Karpas-422 (cell line): ENCODE results near the gene SNX1. TPM values are rescaled to one million over a fixed set of nuclear protein-coding genes. Genes with fewer than 3 reads are reported as not detected.
"Not testable (repeated sequence)": the region's sequence is repeated elsewhere in the genome, so short reads cannot be mapped to it uniquely, and the experiment has no call there.

Experiments used
- DNase-seq: peaks from one replicate; pipeline ENCODE4 v3.0.0-alpha.2; 2015
- H2AFZ ChIP-seq: fragments of 200-600 bp; sonication (generic); 2 replicates; pipeline ENCODE4 v1.6.1; 2014; ENCODE audit warnings: antibody characterized with exemption, low read length, mixed read lengths
- H3K27ac ChIP-seq: fragments of 200-600 bp; sonication (generic); 2 replicates; pipeline ENCODE4 v1.5.1; 2014; ENCODE audit warnings: mild to moderate bottlenecking, low read length, moderate library complexity
- H3K27me3 ChIP-seq: fragments of 200-600 bp; sonication (generic); 2 replicates; pipeline ENCODE4 v1.6.1; 2014; ENCODE audit warnings: low read length, mixed read lengths
- H3K36me3 ChIP-seq: fragments of 200-600 bp; sonication (generic); 2 replicates; pipeline ENCODE4 v1.6.1; 2014; ENCODE audit warnings: low read length, mixed read lengths; ENCODE audit not compliant: insufficient read depth
- H3K4me1 ChIP-seq: fragments of 200-600 bp; sonication (generic); 2 replicates; pipeline ENCODE4 v1.6.1; 2014; ENCODE audit warnings: mild to moderate bottlenecking, low read length, mixed read lengths
- H3K4me2 ChIP-seq: fragments of 200-600 bp; sonication (generic); 2 replicates; pipeline ENCODE4 v1.6.1; 2014; ENCODE audit warnings: low read length, low read depth, mild to moderate bottlenecking; ENCODE audit not compliant: poor library complexity, severe bottlenecking
- H3K4me3 ChIP-seq: fragments of 200-600 bp; sonication (generic); 2 replicates; pipeline ENCODE4 v1.5.1; 2014; ENCODE audit warnings: mild to moderate bottlenecking, antibody characterized with exemption, low read length, mixed read lengths
- H3K79me2 ChIP-seq: fragments of 200-600 bp; sonication (generic); 2 replicates; pipeline ENCODE4 v1.6.1; 2014; ENCODE audit warnings: mild to moderate bottlenecking, low read length, mixed read lengths
- H3K9ac ChIP-seq: fragments of 200-600 bp; sonication (generic); 2 replicates; pipeline ENCODE4 v1.6.0; 2014; ENCODE audit warnings: low read length
- H3K9me2 ChIP-seq: fragments of 200-600 bp; sonication (generic), shearing (Covaris generic); replicated peaks from 2 replicates; pipeline ENCODE4 v1.6.0; 2014; ENCODE audit warnings: mild to moderate bottlenecking, low read length, moderate library complexity; ENCODE audit not compliant: insufficient read depth
- H3K9me3 ChIP-seq: fragments of 300-700, 200-600 bp; sonication (generic); 2 replicates; pipeline ENCODE4 v1.6.1; 2014; ENCODE audit warnings: low read length, mixed read lengths
- H4K20me1 ChIP-seq: fragments of 200-600 bp; sonication (generic); 2 replicates; pipeline ENCODE4 v1.6.1; 2014; ENCODE audit warnings: mild to moderate bottlenecking, antibody characterized with exemption, low read length, low read depth; ENCODE audit not compliant: insufficient read depth
- total RNA-seq: library from RNA; depleted of rRNA; stranded (reverse); fragments of >200 nt; shearing (Covaris generic); gene quantifications from 2 replicates; pipeline ENCODE4 v1.2.3, GENCODE V29; 2014; ENCODE audit warnings: low replicate concordance

Gene SNX1
- total RNA-seq, 1 experiment from 2014 or later: 52.0 TPM

GRCh38 chr15:64070965-64071851 is 24.6 kb upstream of the SNX1 start:
- no peak overlapping the region for H3K9ac ChIP-seq
- no peak overlapping the region for H2AFZ ChIP-seq
- no peak overlapping the region for H3K4me3 ChIP-seq
- no peak overlapping the region for H3K4me2 ChIP-seq
- H4K20me1 ChIP-seq: no peaks in the 10 kb centered on the region
- H3K4me1 ChIP-seq: peaks cover 7% of the 10 kb centered on the region
- H3K27me3 ChIP-seq: no peaks in the 10 kb centered on the region
- no peak for DNase-seq
- H3K79me2 ChIP-seq: peaks cover 5% of the 10 kb centered on the region
- no peak overlapping the region for H3K27ac ChIP-seq
- no peaks in the 10 kb centered on the region for H3K9me2 ChIP-seq
- H3K9me3 ChIP-seq: no peaks in the 10 kb centered on the region
- H3K36me3 ChIP-seq: peaks cover 27% of the 10 kb centered on the region

- DNase-seq: no peak
These were observed 23.6 kb upstream of the SNX1 start for GRCh38 chr15:64071931-64072765.

GRCh38 chr15:64072812-64073211 is 23.0 kb upstream of the SNX1 start:
- Histone ChIP-seq H3K27ac (no peak overlapping the region), H3K36me3 (peaks cover 27% of the 10 kb centered on the region)
- DNase-seq: no peak

More at GRCh38 chr15:64071931-64072765, 23.6 kb upstream of the SNX1 start:
- Histone ChIP-seq H3K79me2 (peaks cover 8% of the 10 kb centered on the region), H3K36me3 (peaks cover 27% of the 10 kb centered on the region), H3K9me3 (no peaks in the 10 kb centered on the region), H3K27me3 (no peaks in the 10 kb centered on the region), H2AFZ (no peak overlapping the region), H3K4me2 (no peak overlapping the region), H4K20me1 (no peaks in the 10 kb centered on the region), H3K27ac (no peak overlapping the region), H3K4me1 (peaks cover 7% of the 10 kb centered on the region), H3K9ac (no peak overlapping the region), H3K4me3 (no peak overlapping the region), H3K9me2 (no peaks in the 10 kb centered on the region)

GRCh38 chr15:64073496-64073895 is 22.3 kb upstream of the SNX1 start:
- DNase-seq, H4K20me1 ChIP-seq, H3K27me3 ChIP-seq, H3K4me3 ChIP-seq, H3K9ac ChIP-seq, H3K9me3 ChIP-seq, H2AFZ ChIP-seq, H3K27ac ChIP-seq, H3K4me1 ChIP-seq, H3K4me2 ChIP-seq, H3K9me2 ChIP-seq: not testable (repeated sequence)
- Histone ChIP-seq H3K36me3 (peaks cover 27% of the 10 kb centered on the region), H3K79me2 (peaks cover 22% of the 10 kb centered on the region)

More at GRCh38 chr15:64072812-64073211, 23.0 kb upstream of the SNX1 start:
- no peaks in the 10 kb centered on the region for H3K9me3 ChIP-seq
- no peak overlapping the region for H3K9ac ChIP-seq
- H3K79me2 ChIP-seq: peaks cover 15% of the 10 kb centered on the region
- peaks cover 5% of the 10 kb centered on the region for H3K4me1 ChIP-seq
- no peaks in the 10 kb centered on the region for H3K27me3 ChIP-seq
- H3K4me3 ChIP-seq: no peak overlapping the region
- H3K4me2 ChIP-seq: no peak overlapping the region
- no peaks in the 10 kb centered on the region for H3K9me2 ChIP-seq
- no peak overlapping the region for H2AFZ ChIP-seq
- H4K20me1 ChIP-seq: no peaks in the 10 kb centered on the region

GRCh38 chr15:64082757-64083156 is 13.0 kb upstream of the SNX1 start:
- no peaks in the 10 kb centered on the region for H3K27me3 ChIP-seq
- H3K4me1 ChIP-seq: no peaks in the 10 kb centered on the region
- H3K79me2 ChIP-seq: peaks cover 45% of the 10 kb centered on the region
- H3K36me3 ChIP-seq: peaks cover 21% of the 10 kb centered on the region
- H3K4me3 ChIP-seq: no peak overlapping the region
- H3K9ac ChIP-seq: no peak overlapping the region
- no peak for DNase-seq
- no peak overlapping the region for H2AFZ ChIP-seq
- no peaks in the 10 kb centered on the region for H3K9me2 ChIP-seq
- H4K20me1 ChIP-seq: no peaks in the 10 kb centered on the region
- no peaks in the 10 kb centered on the region for H3K9me3 ChIP-seq
- H3K4me2 ChIP-seq: no peak overlapping the region
- H3K27ac ChIP-seq: no peak overlapping the region

GRCh38 chr15:64089543-64090280 is 6.1 kb upstream of the SNX1 start:
- H4K20me1 ChIP-seq: no peaks in the 10 kb centered on the region
- no peaks in the 10 kb centered on the region for H3K9me2 ChIP-seq
- no peak overlapping the region for H3K27ac ChIP-seq
- peaks cover 66% of the 10 kb centered on the region for H3K79me2 ChIP-seq
- no peak overlapping the region for H3K9ac ChIP-seq
- H2AFZ ChIP-seq: no peak overlapping the region
- no peaks in the 10 kb centered on the region for H3K27me3 ChIP-seq
- H3K36me3 ChIP-seq: peaks cover 24% of the 10 kb centered on the region
- no peak overlapping the region for H3K4me3 ChIP-seq
- H3K9me3 ChIP-seq: 0 out of 2 replicates have a peak, but pooled peaks cover 2% of the 10 kb centered on the region
- no peak for DNase-seq
- H3K4me1 ChIP-seq: peaks cover 34% of the 10 kb centered on the region
- no peak overlapping the region for H3K4me2 ChIP-seq

- no peaks in the 10 kb centered on the region for H3K27me3 ChIP-seq
- peaks cover 70% of the 10 kb centered on the region for H3K79me2 ChIP-seq
- 0 out of 2 replicates have a peak, but pooled peaks cover 2% of the 10 kb centered on the region for H3K9me3 ChIP-seq
- H3K36me3 ChIP-seq: peaks cover 24% of the 10 kb centered on the region
- H2AFZ ChIP-seq: no peak overlapping the region
- H3K9me2 ChIP-seq: no peaks in the 10 kb centered on the region
- H3K4me1 ChIP-seq: peaks cover 42% of the 10 kb centered on the region
- no peak overlapping the region for H3K4me2 ChIP-seq
- H3K9ac ChIP-seq: no peak overlapping the region
- no peaks in the 10 kb centered on the region for H4K20me1 ChIP-seq
- no peak overlapping the region for H3K4me3 ChIP-seq
- H3K27ac ChIP-seq: no peak overlapping the region
- DNase-seq: no peak
These were observed 5.3 kb upstream of the SNX1 start for GRCh38 chr15:64090527-64090926.
